Central memory CD4-positive, alpha-beta T cell (primary cell): ENCODE measurements around the gene KLK14.
A peak's percentile ranks its signal among the peaks of the same experiment; 100 is the strongest.

ENCODE experiments used
- DNase-seq: peaks from one replicate; pipeline ENCODE4 v3.0.0; 2022
- total RNA-seq, 3 experiments: gene quantifications; one replicate each; lab custom pipeline; 2026; lab: John Stamatoyannopoulos, UW

KLK14 gene
- 0.05 to 0.32 (median 0.19) reads per million in 3 experiments for total RNA-seq

- no peak for DNase-seq
These were observed at the start of gene KLK14 for GRCh38 chr19:51082611-51083010. Gene KLK14, minus strand, starts transcription at chr19:51082887. Its CDS starts 273 bp downstream, at chr19:51082614.

- peak; percentile 25 for DNase-seq
These were observed 49.3 kb upstream of the KLK14 start for GRCh38 chr19:51131780-51132680.

GRCh38 chr19:51129716-51130115 lies 47.0 kb upstream of the KLK14 start:
- DNase-seq = no peak

GRCh38 chr19:51128227-51128626 lies 45.5 kb upstream of the KLK14 start:
- no peak for DNase-seq

GRCh38 chr19:51127755-51128154 lies 45.1 kb upstream of the KLK14 start:
- no peak for DNase-seq

- no peak for DNase-seq
These were observed 44.3 kb upstream of the KLK14 start for GRCh38 chr19:51127032-51127431.

GRCh38 chr19:51125421-51126075 lies 42.9 kb upstream of the KLK14 start:
- no peak for DNase-seq

- DNase-seq = no peak
These were observed 42.0 kb upstream of the KLK14 start, which contains the start of gene SIGLEC9 for GRCh38 chr19:51124729-51125128. Gene SIGLEC9, plus strand, starts transcription at chr19:51124906. Its CDS starts 69 bp downstream, at chr19:51124975.

- no peak for DNase-seq
These were observed 41.5 kb upstream of the KLK14 start for GRCh38 chr19:51124216-51124615.

GRCh38 chr19:51123802-51124201 lies 41.1 kb upstream of the KLK14 start:
- no peak for DNase-seq

- peak; percentile 70 for DNase-seq
These were observed 40.7 kb upstream of the KLK14 start for GRCh38 chr19:51123381-51123800.

- DNase-seq = no peak
These were observed 39.7 kb upstream of the KLK14 start for GRCh38 chr19:51122112-51122981.

- no peak for DNase-seq
These were observed 38.6 kb upstream of the KLK14 start for GRCh38 chr19:51121257-51121656.

GRCh38 chr19:51120160-51120559 lies 37.5 kb upstream of the KLK14 start:
- no peak for DNase-seq

- DNase-seq = no peak
These were observed 36.9 kb upstream of the KLK14 start for GRCh38 chr19:51119611-51120010.

GRCh38 chr19:51119101-51119500 lies 36.4 kb upstream of the KLK14 start:
- no peak for DNase-seq

- peak; percentile 15 for DNase-seq
These were observed 34.1 kb upstream of the KLK14 start for GRCh38 chr19:51116736-51117286.

- DNase-seq = peak; percentile 31
These were observed 31.5 kb upstream of the KLK14 start for GRCh38 chr19:51114087-51114729.

GRCh38 chr19:51111606-51112005 lies 28.9 kb upstream of the KLK14 start:
- DNase-seq = no peak

- DNase-seq = no peak
These were observed 27.9 kb upstream of the KLK14 start for GRCh38 chr19:51110666-51110971.

- no peak for DNase-seq
These were observed 26.1 kb upstream of the KLK14 start for GRCh38 chr19:51108805-51109146.
